Upper lobe of left lung (tissue), 6 donors: ENCODE results near the gene SLC9A9. TPM values are rescaled to one million over a fixed set of nuclear protein-coding genes. Genes with fewer than 3 reads are reported as not detected.

Experiments used
- ATAC-seq, 2 donors: fragments of 200-7000 bp; cut with Tn5 transposase; one replicate each; pipeline ENCODE4 v1.9.1; 2022; ENCODE audit warnings: mild to moderate bottlenecking in 2 of 2, moderate library complexity in 2 of 2; ENCODE audit not compliant: low FRiP score in 2 of 2
- DNase-seq, 2 donors: peaks; one replicate each; pipeline ENCODE4 v3.0.0-alpha.2; 2019 to 2020
- H3K27ac ChIP-seq, 4 donors: fragments of 200-600 bp; sonication (generic); one replicate each; pipeline ENCODE4 v1.5.1; 2016 to 2019
- H3K27me3 ChIP-seq, 4 donors: fragments of 200-600 bp; sonication (generic); one replicate each; pipeline ENCODE4 v1.5.1; 2017 to 2019
- H3K36me3 ChIP-seq, 4 donors: fragments of 200-600 bp; sonication (generic); one replicate each; pipeline ENCODE4 v1.5.1; 2016 to 2019
- H3K4me1 ChIP-seq, 4 donors: fragments of 200-600 bp; sonication (generic); one replicate each; pipeline ENCODE4 v1.5.1; 2018 to 2019
- H3K4me3 ChIP-seq, 4 donors: fragments of 200-600 bp; sonication (generic); one replicate each; pipeline ENCODE4 v1.5.1; 2017 to 2019; ENCODE audit warnings: mild to moderate bottlenecking in 2 of 4, moderate library complexity in 1 of 4
- H3K9me3 ChIP-seq, 4 donors: fragments of 200-600 bp; sonication (generic); one replicate each; pipeline ENCODE4 v1.5.1; 2018 to 2019
- CTCF ChIP-seq, 6 experiments: fragments of 450-650 bp in 4 of 6; fragments of 200-600 bp in 2 of 6; sonication (generic) in 2 of 6; IDR thresholded peaks; one replicate each; pipeline ENCODE4 v1.5.1; 2016 to 2019; ENCODE audit warnings: antibody characterized with exemption in 6 of 6
- EP300 ChIP-seq, 4 donors: sonication (generic); formaldehyde crosslinking; IDR thresholded peaks; one replicate each; pipeline ENCODE4 v1.5.1; 2017; ENCODE audit warnings: antibody characterized with exemption in 4 of 4, control low read depth in 2 of 4
- POLR2A ChIP-seq, 4 donors: fragments of 450-650 bp; IDR thresholded peaks; one replicate each; pipeline ENCODE4 v1.5.1; 2016 to 2017; ENCODE audit warnings: antibody characterized with exemption in 4 of 4, mild to moderate bottlenecking in 2 of 4
- POLR2AphosphoS5 ChIP-seq, 2 donors: sonication (generic); formaldehyde crosslinking; IDR thresholded peaks; one replicate each; pipeline ENCODE4 v1.5.1; 2017; ENCODE audit warnings: antibody characterized with exemption in 2 of 2
- WGBS, 2 donors: methylation state at CpG; one replicate each; pipeline ENCODE4 v1.1.5; 2017 to 2018; 5-methylcytosine and 5-hydroxymethylcytosine counted together
- total RNA-seq, 6 donors: library from RNA; depleted of rRNA in 4 of 6; stranded (reverse); fragments of >200 nt in 4 of 6; gene quantifications; one replicate each; pipeline versions ENCODE4 v1.1.0 to v1.2.1, GENCODE V29; 2016 to 2021
- donor health status: DM: no; HTN: no; CAD: no; lungs with moderate emphysema.
- donor health status: DM: no; HTN: yes; CAD: no; lungs with severe emphysema.

SLC9A9 gene
- total RNA-seq, 6 donors from 2014 or later, result 4.2 to 20.4 (median 8.7) TPM

- no peaks in the 10 kb centered on the region for H3K27me3 ChIP-seq
- H3K27ac ChIP-seq, result no peak overlapping the region
- no peaks in the 10 kb centered on the region for H3K36me3 ChIP-seq
- TF ChIP-seq CTCF (IDR thresholded peaks at IDR 0.05) (no peak), EP300 (IDR thresholded peaks at IDR 0.05) (no peak), POLR2A (IDR thresholded peaks at IDR 0.05) (no peak), POLR2AphosphoS5 (IDR thresholded peaks at IDR 0.05) (no peak)
- no peaks in the 10 kb centered on the region for H3K9me3 ChIP-seq
- WGBS, 2 donors, result 93 to 97% methylated on average over 5 of the region's 5 CpGs
- H3K4me1 ChIP-seq, result peaks cover 0 to 11% (median 4%) of the 10 kb centered on the region in 4 donors
- no peak overlapping the region for H3K4me3 ChIP-seq
- ATAC-seq, result no peak
- no peak for DNase-seq
Measured at GRCh38 chr3:143603774-143604173, 244.5 kb downstream of the SLC9A9 start.

- DNase-seq (peak in 1 of 2 donors; percentile 77), ATAC-seq (peak; percentile 73 to 86)
- 43 to 53% methylated on average over 6 of the region's 6 CpGs for WGBS, 2 donors
- no peaks in the 10 kb centered on the region for H3K36me3 ChIP-seq
- TF ChIP-seq POLR2AphosphoS5 (IDR thresholded peaks at IDR 0.05), result no peak
- TF ChIP-seq EP300 (IDR thresholded peaks at IDR 0.05), result no peak
- TF ChIP-seq POLR2A (IDR thresholded peaks at IDR 0.05), result no peak
- TF ChIP-seq CTCF (IDR thresholded peaks at IDR 0.05), result no peak
- no peaks in the 10 kb centered on the region for H3K9me3 ChIP-seq
- peaks cover 0 to 11% (median 4%) of the 10 kb centered on the region in 4 donors for H3K4me1 ChIP-seq
- H3K27ac ChIP-seq, result no peak overlapping the region
- H3K4me3 ChIP-seq, result no peak overlapping the region
- H3K27me3 ChIP-seq, result no peaks in the 10 kb centered on the region
Measured at GRCh38 chr3:143601723-143602484, 246.4 kb downstream of the SLC9A9 start.

- TF ChIP-seq POLR2A (IDR thresholded peaks at IDR 0.05) (no peak), POLR2AphosphoS5 (IDR thresholded peaks at IDR 0.05) (no peak), CTCF (IDR thresholded peaks at IDR 0.05) (no peak), EP300 (IDR thresholded peaks at IDR 0.05) (no peak)
- no peak overlapping the region for H3K4me3 ChIP-seq
- 65 to 66% methylated on average over 4 of the region's 4 CpGs for WGBS, 2 donors
- ATAC-seq (no peak), DNase-seq (no peak)
- no peaks in the 10 kb centered on the region for H3K27me3 ChIP-seq
- peaks cover 0 to 11% (median 4%) of the 10 kb centered on the region in 4 donors for H3K4me1 ChIP-seq
- no peaks in the 10 kb centered on the region for H3K9me3 ChIP-seq
- H3K36me3 ChIP-seq, result no peaks in the 10 kb centered on the region
- no peak overlapping the region for H3K27ac ChIP-seq
Measured at GRCh38 chr3:143600756-143601718, 247.2 kb downstream of the SLC9A9 start.

- TF ChIP-seq POLR2AphosphoS5 (IDR thresholded peaks at IDR 0.05), result no peak
- no peak for TF ChIP-seq POLR2A (IDR thresholded peaks at IDR 0.05)
- TF ChIP-seq CTCF (IDR thresholded peaks at IDR 0.05), result no peak
- no peak for TF ChIP-seq EP300 (IDR thresholded peaks at IDR 0.05)
- WGBS, 2 donors, result 84 to 86% methylated on average over 15 to 17 of the region's 17 CpGs
- DNase-seq (no peak), ATAC-seq (no peak)
- Histone ChIP-seq H3K36me3 (no peaks in the 10 kb centered on the region), H3K4me1 (peaks cover 0 to 11% (median 4%) of the 10 kb centered on the region in 4 donors), H3K27ac (no peak overlapping the region), H3K27me3 (no peaks in the 10 kb centered on the region), H3K9me3 (no peaks in the 10 kb centered on the region), H3K4me3 (no peak overlapping the region)
Measured at GRCh38 chr3:143597774-143598652, 250.3 kb downstream of the SLC9A9 start.
